GM21381 (cell line): Measurements from ENCODE around the gene SLC43A1.

Experiments used
- ATAC-seq: cut with Tn5 transposase; IDR thresholded peaks from one replicate; pipeline ENCODE4 v1.9.1; 2021; ENCODE audit warnings: mild to moderate bottlenecking, moderate library complexity; ENCODE audit not compliant: unreplicated experiment

SLC43A1 gene

GRCh38 chr11:57530215-57530595, 14.7 kb upstream of the SLC43A1 start:
- ATAC-seq = no peak

- ATAC-seq = no peak
Observed at GRCh38 chr11:57529012-57529411, 13.5 kb upstream of the SLC43A1 start.

GRCh38 chr11:57527056-57527631, 11.6 kb upstream of the SLC43A1 start:
- no peak for ATAC-seq

GRCh38 chr11:57523419-57523818, 7.9 kb upstream of the SLC43A1 start:
- no peak for ATAC-seq

GRCh38 chr11:57521116-57521515, 5.6 kb upstream of the SLC43A1 start:
- no peak for ATAC-seq

- no peak for ATAC-seq
Observed at GRCh38 chr11:57516061-57516443, 550 bp upstream of the SLC43A1 start.

GRCh38 chr11:57514538-57515331, 767 bp downstream of the SLC43A1 start:
- peak; percentile 50 for ATAC-seq

GRCh38 chr11:57513911-57514537, 1.5 kb downstream of the SLC43A1 start:
- peak; percentile 31 for ATAC-seq

GRCh38 chr11:57513452-57513795, 2.1 kb downstream of the SLC43A1 start:
- ATAC-seq = no peak

GRCh38 chr11:57512646-57513451, 2.7 kb downstream of the SLC43A1 start:
- ATAC-seq = no peak

- ATAC-seq = no peak
Observed at GRCh38 chr11:57511741-57512430, 3.6 kb downstream of the SLC43A1 start.

- ATAC-seq = no peak
Observed at GRCh38 chr11:57508341-57509170, 6.9 kb downstream of the SLC43A1 start.

GRCh38 chr11:57506522-57506921, 9.0 kb downstream of the SLC43A1 start:
- ATAC-seq = no peak

- no peak for ATAC-seq
Observed at GRCh38 chr11:57504511-57504910, 11.0 kb downstream of the SLC43A1 start.

- no peak for ATAC-seq
Observed at GRCh38 chr11:57502870-57503269, 12.6 kb downstream of the SLC43A1 start.

GRCh38 chr11:57502376-57502775, 13.1 kb downstream of the SLC43A1 start:
- no peak for ATAC-seq

- ATAC-seq = no peak
Observed at GRCh38 chr11:57501953-57502352, 13.5 kb downstream of the SLC43A1 start.

GRCh38 chr11:57500926-57501325, 14.6 kb downstream of the SLC43A1 start:
- ATAC-seq = no peak

GRCh38 chr11:57500515-57500914, 15.0 kb downstream of the SLC43A1 start:
- ATAC-seq = no peak

GRCh38 chr11:57499983-57500461, 15.5 kb downstream of the SLC43A1 start:
- ATAC-seq = no peak
